Measurements from ENCODE around the gene VCP. TPM values are rescaled to one million over a fixed set of nuclear protein-coding genes. Genes with fewer than 3 reads are reported as not detected.

The VCP gene
- total RNA-seq, 1 donor from 2014 or later: 250 TPM

DNA sequence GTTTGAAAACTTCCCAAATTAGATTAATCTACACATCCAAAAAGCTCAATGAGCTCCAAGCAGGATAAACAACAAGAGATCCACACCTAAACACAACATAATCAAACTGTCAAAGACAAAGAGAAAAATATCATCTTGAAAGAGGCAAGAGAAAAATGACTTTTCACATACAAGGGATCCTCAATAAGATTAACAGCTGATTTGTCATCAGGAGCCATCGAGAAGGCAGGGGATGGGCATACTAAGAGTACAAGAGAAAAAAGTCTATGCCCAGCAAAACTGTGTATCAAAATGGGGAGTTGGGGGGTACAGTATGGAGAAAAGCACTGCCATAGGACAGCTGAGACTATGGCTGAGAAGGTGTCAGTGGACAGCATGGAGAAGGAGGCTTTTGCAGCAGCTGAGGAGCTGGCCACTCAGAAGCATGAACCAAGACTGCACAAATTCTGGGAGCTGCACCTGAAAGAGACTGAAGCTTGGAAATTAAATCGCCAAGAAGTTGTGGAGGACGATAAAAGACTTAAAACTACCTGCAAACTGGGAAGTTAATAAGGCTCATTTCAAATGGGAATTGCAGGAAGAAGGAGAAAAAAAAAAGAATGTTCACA is 62.0 kb downstream of the VCP start:
- DNase-seq (ENCODE audit: low read depth): no peak
- TF ChIP-seq CTCF (IDR thresholded peaks at IDR 0.05; ENCODE audit: insufficient read depth, low read length, poor library complexity, severe bottlenecking): no peak
- H3K4me3 ChIP-seq (ENCODE audit: low read depth, low read length): no peak overlapping the region
- H3K36me3 ChIP-seq (ENCODE audit: control insufficient read depth, insufficient read depth, low read length): no peaks in the 10 kb centered on the region
- no peaks in the 10 kb centered on the region for H3K27me3 ChIP-seq (ENCODE audit: control insufficient read depth, insufficient read depth, low read length)

Other genes starting within 250 kb of the VCP start
- gene PHF24, start 114.3 kb downstream of the VCP start, total RNA-seq: 0.07 and 0.58 TPM in 2 replicates
- 24.8 and 25.5 TPM in 2 replicates for gene DNAJB5, start 82.9 kb downstream of the VCP start, total RNA-seq
- 16.7 and 22.3 TPM in 2 replicates for gene FANCG, start 7.3 kb upstream of the VCP start, total RNA-seq
- gene PIGO, start 24.0 kb upstream of the VCP start, total RNA-seq: 21.1 and 27.8 TPM in 2 replicates
- 227 and 264 TPM in 2 replicates for gene STOML2, start 30.5 kb upstream of the VCP start, total RNA-seq
- 37.1 and 41.6 TPM in 2 replicates for gene ATOSB, start 43.2 kb upstream of the VCP start, total RNA-seq
- gene UNC13B, start 89.4 kb upstream of the VCP start, total RNA-seq: 30.0 and 30.1 TPM in 2 replicates

Measured in kidney epithelial cell (primary cell).